ENCODE results near the gene TDRD5.
"Not testable (repeated sequence)": the region's sequence is repeated elsewhere in the genome, so short reads cannot be mapped to it uniquely, and the experiment has no call there.

The TDRD5 gene

DNA sequence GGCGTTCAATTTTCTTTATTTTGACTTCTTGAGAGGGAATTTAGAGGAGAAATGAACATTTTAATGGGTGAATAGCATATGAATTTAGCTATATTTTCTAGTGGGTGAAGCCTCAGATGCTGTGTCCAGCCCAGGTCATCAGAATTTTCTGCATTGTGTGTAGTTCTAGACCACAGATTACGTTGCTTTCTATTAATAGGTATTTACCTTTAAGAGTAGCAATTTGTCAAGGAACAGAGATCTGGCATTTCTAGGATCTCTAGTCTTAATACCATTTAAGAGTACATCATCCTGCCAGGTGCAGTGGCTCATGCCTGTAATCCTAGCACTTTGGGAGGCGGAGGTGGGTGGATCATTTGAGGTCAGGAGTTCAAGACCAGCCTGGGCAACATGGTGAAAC lies 20.7 kb downstream of the TDRD5 start:
- no peak for DNase-seq

DNA sequence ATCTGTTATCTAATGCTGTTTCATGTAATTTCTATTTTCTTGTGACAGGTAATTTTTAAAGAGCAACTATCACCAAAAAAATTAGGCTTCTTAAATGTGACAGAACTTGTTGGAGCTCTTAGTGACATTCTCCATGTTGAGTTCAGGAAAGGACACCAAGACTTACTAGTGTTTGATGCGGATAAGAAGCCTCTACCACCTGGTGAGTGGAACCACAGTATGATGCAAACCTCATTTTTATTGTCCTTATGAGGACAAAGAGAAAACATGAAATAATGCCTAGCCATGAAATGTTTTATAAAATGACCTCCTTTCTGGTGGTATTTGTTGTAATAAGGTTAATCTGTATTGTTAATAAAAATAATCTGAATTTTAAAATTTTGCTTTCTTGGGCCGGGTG lies 39.1 kb downstream of the TDRD5 start:
- no peak for DNase-seq

DNA sequence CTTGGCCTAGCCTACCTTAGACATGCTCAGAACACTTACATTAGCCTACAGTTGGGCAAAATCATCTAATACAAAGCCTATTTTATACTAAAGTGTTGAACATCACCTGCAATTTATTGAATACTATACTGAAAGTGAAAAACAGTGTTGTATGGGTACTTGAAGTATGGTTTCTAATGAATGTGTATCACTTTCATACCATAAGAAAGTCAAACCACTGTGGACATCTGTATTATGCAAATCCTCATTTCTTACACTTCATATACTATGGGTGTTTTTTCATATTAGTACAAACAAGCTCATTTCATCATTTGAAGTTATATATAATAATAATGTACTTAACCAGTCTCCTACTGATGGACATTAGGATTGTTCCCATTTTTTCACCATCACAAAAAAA lies 41.2 kb downstream of the TDRD5 start:
- no peak for DNase-seq

DNA sequence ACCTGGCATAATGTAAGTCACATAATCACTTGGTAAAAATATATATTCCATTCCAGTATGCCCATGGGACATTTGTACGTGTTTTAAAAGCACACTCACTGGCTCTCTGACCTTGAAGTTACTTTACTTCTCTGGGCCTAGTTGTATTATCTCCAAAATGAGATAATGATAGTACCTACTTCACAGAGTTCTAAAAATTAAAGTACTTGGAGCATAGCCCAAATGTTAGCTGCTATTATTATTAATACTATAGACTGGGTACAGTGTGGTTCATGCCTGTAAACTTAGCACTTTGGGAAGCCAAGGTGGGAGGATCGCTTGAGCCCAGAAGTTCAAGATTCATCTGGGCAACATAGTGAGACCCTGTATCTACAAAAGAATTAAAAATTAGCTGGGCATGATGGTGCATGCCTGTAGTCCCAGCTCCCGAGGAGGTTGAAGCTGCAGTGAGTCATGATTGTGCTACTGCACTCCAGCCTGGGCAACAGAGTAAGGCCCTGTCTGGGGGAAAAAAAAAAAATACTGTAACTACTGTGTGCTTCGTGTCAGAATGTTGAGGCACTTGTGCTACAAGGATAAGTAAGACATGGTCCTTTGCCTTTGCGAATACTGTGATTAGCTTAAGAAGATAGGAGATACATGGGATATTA lies 45.7 kb downstream of the TDRD5 start:
- no peak for DNase-seq

DNA sequence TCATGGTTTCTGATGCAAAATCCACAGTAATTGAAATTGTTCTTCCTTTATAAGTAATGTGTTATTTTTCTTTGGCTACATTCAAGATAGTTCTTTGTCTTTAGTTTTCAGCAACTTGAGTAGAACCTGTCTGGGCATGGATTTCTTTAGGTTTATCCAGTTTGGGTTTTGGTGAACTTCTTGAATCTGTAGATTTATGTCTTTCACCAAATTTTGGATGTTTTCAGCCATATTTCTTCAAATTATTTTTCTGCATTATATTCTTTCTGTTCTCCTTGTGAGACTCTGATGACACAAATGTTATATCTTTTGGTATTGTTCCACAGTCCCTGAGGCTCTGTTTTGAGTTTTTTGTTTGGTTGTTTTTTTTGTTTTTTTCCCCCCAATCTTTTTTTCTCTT lies 69.4 kb downstream of the TDRD5 start:
- no peak for DNase-seq

DNA sequence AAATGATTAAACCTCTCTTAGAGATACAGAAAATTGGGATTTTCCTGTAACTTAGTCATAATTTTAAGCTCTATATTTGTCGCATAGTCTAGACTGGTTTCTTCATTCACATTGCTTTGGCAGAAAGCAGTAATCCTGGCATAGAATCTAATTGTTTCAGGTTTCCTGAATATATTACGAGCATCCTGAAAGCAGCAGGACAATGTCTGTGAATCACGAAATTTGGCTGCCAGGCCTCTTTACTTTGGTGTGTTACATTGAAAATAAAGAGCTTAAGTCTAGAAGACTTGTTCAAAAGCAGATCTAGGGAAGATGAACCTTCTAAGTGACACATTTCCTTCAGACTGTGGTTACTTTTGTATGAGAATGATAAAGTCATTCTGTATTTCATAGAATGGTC lies 72.2 kb downstream of the TDRD5 start:
- no peak for DNase-seq

DNA sequence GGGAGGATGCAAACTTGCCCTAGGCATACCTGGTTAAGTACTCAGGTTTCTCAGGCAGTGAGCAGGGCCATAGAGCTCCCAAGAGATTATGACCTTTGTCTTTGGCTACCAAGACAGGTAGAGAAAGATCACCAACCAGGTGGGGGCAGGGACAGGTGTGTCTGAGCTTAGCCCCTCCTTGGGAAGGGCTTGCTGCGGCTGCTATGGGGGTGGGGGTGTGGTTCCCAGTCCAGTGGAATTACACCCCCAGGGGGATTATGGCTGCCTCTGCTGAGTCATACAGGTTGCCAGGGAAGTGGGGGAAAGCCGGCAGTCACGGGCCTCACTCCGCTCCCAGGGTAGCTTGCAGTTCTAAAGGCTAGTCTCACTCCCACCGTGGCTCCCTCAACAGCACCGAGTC lies 86.2 kb downstream of the TDRD5 start:
- DNase-seq: no peak

DNA sequence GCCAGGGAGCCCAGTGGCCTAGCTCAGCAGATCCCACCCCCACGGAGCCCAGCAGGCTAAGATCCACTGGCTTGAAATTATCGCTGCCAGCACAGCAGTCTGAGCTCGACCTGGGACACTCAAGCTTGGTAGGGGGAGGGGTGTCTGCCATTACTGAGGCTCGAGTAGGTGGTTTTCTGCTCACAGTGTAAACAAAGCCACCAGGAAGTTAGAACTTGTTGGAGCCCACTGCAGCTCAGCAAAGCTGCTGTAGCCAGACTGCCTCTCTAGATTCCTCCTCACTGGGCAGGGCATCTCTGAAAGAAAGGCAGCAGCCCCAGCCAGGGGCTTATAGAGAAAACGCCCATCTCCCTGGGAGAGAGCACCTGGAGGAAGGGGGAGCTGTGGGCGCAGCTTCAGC lies 102.9 kb downstream of the TDRD5 start:
- DNase-seq: not testable (repeated sequence)

DNA sequence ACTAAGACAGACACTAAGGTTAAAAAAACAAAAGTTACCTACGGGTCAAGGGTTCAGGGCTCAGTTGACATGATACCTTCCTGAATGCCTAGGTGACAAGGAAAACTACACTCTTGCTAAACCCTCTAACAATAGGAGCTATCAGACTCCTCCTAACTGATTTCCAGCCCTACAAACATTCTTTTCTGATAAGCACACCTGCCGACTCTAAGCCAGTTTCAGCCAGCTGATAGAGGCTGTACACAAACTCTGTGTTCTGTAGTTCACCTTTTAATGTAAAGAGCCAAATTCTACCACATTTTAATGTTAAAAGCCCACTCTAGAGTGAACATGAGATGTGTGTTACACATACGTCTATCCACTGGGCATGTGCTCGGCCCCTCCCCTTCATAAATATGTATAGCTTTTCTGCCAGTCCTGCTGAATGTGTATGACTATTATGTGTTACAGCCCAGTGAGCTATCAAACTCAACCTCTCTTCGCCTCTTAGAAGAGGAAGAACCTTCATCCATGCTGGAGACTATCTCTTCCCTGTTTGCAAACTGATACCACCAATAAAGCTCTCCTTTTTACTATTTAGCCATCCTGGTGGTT lies 111.4 kb downstream of the TDRD5 start:
- no peak for DNase-seq

DNA sequence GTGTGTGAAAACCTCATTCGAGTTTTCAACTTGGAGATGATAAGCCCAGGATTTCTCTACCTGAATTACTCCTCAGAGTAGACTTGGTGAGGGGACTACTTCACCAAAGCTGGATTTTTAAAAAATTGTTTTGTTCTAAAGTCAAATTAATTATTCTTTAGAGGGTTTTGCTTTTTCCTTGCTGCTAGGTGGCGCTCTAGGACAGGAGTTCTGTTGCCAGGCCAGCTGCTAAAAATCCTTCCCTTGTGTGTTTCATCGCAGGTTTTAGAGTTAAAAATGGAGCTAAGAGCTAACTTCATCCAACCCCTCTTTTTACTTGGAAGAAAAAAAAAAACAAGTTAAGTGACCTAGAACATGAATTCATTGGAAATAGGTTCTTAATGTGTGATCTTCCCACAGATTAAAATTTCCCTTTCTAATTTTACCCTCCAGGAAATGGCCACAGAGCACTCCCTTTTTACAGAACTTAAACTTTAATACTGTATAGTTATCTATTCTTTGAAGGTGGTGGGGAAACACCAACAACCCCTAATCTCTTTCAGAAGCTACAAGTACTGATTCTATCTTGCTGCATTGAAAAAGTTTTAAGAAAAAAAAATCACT lies 114.8 kb downstream of the TDRD5 start:
- peak; percentile 36 for DNase-seq

DNA sequence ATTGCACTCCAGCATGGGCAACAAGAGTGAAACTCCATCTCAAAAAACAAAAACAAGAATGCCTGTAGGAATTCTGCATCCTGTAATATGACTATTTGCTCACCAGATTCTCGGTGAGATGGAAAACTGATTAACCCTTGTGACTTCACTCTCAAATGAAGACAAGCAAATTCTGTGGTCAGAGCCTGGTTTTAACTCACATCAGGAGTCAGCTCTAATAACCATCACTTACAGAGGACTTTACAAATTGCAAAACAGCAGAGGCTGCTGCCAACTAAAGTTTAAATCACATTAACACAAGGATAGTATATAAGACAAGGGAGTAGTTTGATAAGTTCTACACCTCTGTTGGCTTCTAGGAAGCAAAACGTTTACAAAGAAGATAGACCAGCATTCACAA lies 115.8 kb downstream of the TDRD5 start:
- DNase-seq: no peak

DNA sequence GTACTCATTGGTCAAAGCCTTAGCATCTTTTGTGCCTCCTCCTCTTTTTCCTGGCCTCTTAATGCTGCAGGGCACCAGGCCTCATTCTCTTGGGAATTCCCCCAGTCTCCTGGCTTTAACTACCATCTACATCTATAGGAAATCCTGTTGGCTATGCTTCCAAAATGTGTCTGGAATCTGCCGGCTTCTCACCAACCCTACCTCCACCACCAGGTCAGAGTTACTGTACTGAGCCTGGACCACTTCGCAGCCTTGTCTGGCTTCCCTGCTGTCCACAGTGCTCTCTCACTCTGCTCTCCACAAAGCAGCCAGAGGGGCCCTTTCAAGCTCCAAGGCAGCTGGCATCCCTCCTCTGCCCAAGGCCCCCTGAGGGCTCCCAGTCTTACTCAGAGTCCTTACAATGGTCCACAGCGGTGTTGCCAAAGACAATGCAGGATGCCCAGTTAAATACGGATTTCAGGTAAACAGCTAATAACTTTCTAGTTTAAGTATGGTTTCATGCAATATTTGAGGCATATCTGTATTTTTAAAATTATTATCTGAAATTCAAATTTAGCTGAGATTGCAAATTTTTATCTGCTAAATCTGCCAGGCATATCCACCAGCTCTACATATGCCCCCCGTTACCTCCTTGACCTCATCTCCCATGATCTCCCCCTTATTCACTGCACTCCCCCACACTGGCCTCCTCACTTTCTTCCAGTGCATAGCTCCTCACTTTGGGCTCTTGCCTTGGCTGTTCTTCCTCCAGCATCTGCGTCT lies 117.0 kb downstream of the TDRD5 start:
- DNase-seq: no peak

DNA sequence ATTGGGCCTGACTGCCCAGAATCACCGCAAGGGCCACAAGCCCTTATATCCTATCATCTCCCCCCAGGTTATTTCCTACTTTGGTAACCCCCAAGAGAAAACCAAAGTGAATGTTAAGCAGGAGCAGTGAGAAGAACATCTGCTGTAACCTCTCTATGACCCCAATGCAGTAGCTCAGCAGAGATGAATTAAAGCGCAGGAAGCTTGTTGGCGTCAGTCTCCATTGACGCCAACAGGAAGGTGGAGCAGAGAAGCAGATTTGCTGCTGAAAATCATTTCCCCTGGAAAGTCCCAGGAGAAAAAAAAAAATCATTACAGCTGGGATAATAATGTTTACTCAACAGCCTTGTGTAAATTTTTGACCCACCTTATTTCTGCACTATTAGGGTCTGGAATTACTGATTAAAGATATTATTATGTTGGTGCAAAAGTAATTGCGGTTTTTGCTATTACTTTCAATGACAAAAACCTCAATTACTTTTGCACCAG lies 118.3 kb downstream of the TDRD5 start:
- no peak for DNase-seq

DNA sequence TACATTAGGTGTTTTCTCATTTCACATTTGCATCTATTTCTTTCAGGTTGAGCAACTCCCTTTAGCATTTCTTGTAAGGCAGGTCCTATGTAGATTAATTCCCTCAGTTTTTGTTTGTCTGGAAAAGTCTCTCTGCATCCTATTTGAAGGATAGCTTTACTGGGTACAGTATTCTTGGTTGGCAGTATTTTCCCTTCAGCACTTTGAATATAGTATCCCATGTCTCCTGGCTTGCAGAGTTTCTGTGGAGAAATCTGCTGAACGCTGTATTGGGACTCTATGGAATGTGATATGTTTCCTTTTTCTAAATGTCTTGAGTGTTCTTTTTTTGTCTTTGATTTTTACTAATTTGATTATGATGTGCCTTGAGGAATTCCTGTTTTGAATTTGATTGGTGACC lies 122.5 kb downstream of the TDRD5 start:
- no peak for DNase-seq

DNA sequence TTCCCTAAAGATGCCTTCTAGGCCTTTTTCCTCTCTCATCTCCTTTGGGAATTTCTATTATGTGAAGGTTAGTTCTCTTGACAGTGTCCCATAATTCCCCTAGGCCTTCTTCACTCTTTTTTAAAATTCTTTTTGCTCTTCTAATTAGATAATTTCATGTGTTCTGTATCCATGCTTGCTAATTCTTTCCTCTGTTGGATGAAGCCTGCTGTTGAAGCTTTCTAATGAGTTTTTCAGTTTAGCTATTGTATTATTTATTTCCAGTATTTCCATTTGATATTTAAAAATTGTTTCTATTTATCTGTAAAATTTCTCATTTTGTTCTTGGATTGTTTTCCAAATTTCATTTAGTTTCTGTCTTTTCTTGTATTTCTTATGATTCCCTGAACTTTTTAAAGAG lies 123.0 kb downstream of the TDRD5 start:
- no peak for DNase-seq

DNA sequence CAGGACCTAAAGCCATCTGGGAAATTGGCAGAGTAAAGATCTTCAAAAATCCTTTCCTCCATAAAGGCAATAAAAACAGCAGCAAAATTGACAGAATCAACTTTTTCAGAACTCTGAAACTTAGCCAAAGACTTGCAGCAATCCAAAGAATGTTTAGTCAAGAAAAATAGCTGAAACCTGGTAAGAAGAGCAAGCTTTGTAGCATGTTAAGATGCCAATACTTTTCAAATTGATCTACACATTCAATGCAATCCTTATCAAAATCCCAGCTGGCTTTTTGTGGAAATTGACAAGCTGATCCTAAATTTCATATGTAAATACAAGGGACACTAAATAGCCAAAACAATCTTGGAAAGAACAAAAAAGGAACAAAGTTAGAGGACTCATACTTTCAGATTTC lies 127.6 kb downstream of the TDRD5 start:
- no peak for DNase-seq

DNA sequence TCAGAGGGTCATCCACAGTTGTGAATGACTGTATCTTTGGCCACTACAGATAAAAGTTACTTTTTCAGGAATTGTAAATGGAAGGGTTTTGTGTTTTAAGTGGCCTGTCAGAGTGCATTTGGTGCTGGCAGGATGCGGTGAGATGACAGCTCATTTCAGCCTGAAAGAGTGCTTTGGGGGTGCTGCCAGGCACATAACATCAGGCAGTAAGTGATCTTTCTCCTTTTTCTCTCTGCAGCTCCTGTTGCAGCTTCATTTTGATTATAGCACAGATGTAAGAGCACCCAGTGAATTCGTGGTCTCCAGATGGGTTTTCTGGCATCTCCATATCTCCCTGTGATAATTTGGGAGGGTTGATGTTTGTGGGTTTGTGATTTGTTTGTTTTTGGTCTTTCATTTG lies 136.6 kb downstream of the TDRD5 start:
- DNase-seq: no peak

DNA sequence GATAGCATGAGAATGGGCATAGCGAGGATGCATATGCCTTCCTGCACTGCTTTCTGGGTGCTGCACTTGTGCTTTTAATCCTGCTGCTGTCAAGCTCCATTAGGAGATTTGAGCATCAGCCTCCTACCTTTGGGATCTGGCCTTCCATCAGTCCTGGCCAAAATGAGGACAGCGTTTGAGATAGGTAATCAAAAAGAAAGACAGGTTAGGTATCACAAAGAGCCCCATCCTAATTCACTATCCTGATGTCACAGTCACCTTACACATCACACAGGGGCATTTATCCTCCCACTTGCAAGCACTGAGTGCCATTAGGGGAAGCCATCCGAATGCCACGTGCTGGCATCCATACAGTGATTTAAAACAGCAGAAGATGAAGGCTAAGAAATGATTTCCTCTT lies 138.2 kb downstream of the TDRD5 start:
- DNase-seq: no peak

DNA sequence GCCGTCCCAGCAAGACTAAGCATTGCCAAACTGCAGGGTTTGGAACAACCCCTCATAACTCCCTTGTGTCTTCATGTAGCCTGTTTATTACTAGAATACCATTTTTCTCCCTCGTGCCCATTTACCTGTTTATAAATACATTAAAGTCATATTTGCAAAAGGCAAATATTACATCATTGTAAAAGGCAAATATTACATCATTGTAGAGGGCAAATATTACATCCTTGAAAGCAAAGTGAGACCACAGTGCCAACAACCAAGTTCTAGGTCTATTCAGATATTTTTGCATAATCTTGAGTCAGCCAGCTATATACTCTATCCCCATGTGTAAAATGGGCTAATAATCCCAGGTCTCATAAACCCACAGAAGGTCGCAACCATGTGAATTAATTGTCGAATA lies 140.0 kb downstream of the TDRD5 start:
- DNase-seq: no peak

Data from effector CD8-positive, alpha-beta T cell (primary cell).